Thyroid gland (tissue), 4 donors: Measurements from ENCODE around the gene ZNF214.

ENCODE experiments used
- POLR2A ChIP-seq, 2 donors: fragments of 450-650 bp; IDR thresholded peaks; one replicate each; pipeline ENCODE4 v1.6.1; 2017; ENCODE audit warnings: antibody characterized with exemption in 2 of 2, mild to moderate bottlenecking in 2 of 2, moderate library complexity in 1 of 2
- TF ChIP-seq, protein P1 (sequence below), 6 experiments: fragments of 200-600 bp in 3 of 6; fragments of 450-650 bp in 3 of 6; sonication (generic) in 3 of 6; IDR thresholded peaks; one replicate each; pipeline ENCODE4 v1.5.1; 2016 to 2019; ENCODE audit warnings: antibody characterized with exemption in 6 of 6, mild to moderate bottlenecking in 2 of 6, inconsistent platforms in 1 of 6, moderate library complexity in 1 of 6

DNA sequence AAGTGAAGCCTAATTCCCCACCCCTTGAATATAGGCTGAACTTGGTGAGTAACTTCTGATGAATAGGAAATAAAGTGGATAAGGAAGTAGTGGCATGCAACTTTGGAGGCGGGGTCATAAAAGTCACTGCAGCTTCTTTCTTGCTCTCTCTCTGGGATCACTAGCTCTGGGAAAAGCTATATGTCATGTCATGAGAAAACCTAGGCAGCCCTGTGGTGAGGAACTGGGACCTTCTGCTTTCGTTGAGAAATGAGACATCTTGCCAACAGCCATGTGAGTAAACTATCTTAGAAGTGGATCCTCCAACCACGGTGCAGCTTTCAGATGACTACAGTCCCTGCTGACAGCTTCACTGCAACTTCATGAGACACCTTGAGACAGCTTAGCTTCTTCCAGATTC lies 15.7 kb downstream of the ZNF214 start:
- TF ChIP-seq, protein P1, sequence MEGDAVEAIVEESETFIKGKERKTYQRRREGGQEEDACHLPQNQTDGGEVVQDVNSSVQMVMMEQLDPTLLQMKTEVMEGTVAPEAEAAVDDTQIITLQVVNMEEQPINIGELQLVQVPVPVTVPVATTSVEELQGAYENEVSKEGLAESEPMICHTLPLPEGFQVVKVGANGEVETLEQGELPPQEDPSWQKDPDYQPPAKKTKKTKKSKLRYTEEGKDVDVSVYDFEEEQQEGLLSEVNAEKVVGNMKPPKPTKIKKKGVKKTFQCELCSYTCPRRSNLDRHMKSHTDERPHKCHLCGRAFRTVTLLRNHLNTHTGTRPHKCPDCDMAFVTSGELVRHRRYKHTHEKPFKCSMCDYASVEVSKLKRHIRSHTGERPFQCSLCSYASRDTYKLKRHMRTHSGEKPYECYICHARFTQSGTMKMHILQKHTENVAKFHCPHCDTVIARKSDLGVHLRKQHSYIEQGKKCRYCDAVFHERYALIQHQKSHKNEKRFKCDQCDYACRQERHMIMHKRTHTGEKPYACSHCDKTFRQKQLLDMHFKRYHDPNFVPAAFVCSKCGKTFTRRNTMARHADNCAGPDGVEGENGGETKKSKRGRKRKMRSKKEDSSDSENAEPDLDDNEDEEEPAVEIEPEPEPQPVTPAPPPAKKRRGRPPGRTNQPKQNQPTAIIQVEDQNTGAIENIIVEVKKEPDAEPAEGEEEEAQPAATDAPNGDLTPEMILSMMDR (IDR thresholded peaks at IDR 0.05) = no peak
- no peak for TF ChIP-seq POLR2A (IDR thresholded peaks at IDR 0.05)
